Subcutaneous adipose tissue (tissue), 4 donors: ENCODE measurements around the gene TAS1R3. TPM values are rescaled to one million over a fixed set of nuclear protein-coding genes. Genes with fewer than 3 reads are reported as not detected.

ENCODE experiments used
- total RNA-seq, 4 donors: library from RNA; depleted of rRNA; stranded (reverse); fragments of >200 nt; gene quantifications; one replicate each; pipeline ENCODE4 v1.1.0, GENCODE V29; 2016
- TF ChIP-seq, protein P1 (sequence below): fragments of 450-650 bp; IDR thresholded peaks from one replicate; pipeline ENCODE4 v1.5.1; 2016; ENCODE audit warnings: low read depth, mild to moderate bottlenecking, control low read depth, antibody characterized with exemption, moderate library complexity

The TAS1R3 gene
- total RNA-seq, 4 donors from 2014 or later: 0.22 to 0.75 TPM; not detected in 2

DNA sequence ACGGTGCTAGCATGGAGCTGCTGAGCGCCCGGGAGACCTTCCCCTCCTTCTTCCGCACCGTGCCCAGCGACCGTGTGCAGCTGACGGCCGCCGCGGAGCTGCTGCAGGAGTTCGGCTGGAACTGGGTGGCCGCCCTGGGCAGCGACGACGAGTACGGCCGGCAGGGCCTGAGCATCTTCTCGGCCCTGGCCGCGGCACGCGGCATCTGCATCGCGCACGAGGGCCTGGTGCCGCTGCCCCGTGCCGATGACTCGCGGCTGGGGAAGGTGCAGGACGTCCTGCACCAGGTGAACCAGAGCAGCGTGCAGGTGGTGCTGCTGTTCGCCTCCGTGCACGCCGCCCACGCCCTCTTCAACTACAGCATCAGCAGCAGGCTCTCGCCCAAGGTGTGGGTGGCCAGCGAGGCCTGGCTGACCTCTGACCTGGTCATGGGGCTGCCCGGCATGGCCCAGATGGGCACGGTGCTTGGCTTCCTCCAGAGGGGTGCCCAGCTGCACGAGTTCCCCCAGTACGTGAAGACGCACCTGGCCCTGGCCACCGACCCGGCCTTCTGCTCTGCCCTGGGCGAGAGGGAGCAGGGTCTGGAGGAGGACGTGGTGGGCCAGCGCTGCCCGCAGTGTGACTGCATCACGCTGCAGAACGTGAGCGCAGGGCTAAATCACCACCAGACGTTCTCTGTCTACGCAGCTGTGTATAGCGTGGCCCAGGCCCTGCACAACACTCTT, 1.1 kb downstream of the TAS1R3 start:
- TF ChIP-seq, protein P1, sequence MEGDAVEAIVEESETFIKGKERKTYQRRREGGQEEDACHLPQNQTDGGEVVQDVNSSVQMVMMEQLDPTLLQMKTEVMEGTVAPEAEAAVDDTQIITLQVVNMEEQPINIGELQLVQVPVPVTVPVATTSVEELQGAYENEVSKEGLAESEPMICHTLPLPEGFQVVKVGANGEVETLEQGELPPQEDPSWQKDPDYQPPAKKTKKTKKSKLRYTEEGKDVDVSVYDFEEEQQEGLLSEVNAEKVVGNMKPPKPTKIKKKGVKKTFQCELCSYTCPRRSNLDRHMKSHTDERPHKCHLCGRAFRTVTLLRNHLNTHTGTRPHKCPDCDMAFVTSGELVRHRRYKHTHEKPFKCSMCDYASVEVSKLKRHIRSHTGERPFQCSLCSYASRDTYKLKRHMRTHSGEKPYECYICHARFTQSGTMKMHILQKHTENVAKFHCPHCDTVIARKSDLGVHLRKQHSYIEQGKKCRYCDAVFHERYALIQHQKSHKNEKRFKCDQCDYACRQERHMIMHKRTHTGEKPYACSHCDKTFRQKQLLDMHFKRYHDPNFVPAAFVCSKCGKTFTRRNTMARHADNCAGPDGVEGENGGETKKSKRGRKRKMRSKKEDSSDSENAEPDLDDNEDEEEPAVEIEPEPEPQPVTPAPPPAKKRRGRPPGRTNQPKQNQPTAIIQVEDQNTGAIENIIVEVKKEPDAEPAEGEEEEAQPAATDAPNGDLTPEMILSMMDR: no peak

DNA sequence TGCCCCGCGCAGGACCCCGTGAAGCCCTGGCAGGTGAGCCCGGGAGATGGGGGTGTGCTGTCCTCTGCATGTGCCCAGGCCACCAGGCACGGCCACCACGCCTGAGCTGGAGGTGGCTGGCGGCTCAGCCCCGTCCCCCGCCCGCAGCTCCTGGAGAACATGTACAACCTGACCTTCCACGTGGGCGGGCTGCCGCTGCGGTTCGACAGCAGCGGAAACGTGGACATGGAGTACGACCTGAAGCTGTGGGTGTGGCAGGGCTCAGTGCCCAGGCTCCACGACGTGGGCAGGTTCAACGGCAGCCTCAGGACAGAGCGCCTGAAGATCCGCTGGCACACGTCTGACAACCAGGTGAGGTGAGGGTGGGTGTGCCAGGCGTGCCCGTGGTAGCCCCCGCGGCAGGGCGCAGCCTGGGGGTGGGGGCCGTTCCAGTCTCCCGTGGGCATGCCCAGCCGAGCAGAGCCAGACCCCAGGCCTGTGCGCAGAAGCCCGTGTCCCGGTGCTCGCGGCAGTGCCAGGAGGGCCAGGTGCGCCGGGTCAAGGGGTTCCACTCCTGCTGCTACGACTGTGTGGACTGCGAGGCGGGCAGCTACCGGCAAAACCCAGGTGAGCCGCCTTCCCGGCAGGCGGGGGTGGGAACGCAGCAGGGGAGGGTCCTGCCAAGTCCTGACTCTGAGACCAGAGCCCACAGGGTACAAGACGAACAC, 1.8 kb downstream of the TAS1R3 start:
- TF ChIP-seq, protein P1: no peak

DNA sequence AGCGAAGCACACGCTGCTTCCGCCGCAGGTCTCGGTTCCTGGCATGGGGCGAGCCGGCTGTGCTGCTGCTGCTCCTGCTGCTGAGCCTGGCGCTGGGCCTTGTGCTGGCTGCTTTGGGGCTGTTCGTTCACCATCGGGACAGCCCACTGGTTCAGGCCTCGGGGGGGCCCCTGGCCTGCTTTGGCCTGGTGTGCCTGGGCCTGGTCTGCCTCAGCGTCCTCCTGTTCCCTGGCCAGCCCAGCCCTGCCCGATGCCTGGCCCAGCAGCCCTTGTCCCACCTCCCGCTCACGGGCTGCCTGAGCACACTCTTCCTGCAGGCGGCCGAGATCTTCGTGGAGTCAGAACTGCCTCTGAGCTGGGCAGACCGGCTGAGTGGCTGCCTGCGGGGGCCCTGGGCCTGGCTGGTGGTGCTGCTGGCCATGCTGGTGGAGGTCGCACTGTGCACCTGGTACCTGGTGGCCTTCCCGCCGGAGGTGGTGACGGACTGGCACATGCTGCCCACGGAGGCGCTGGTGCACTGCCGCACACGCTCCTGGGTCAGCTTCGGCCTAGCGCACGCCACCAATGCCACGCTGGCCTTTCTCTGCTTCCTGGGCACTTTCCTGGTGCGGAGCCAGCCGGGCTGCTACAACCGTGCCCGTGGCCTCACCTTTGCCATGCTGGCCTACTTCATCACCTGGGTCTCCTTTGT, 2.6 kb downstream of the TAS1R3 start:
- TF ChIP-seq, protein P1: no peak

DNA sequence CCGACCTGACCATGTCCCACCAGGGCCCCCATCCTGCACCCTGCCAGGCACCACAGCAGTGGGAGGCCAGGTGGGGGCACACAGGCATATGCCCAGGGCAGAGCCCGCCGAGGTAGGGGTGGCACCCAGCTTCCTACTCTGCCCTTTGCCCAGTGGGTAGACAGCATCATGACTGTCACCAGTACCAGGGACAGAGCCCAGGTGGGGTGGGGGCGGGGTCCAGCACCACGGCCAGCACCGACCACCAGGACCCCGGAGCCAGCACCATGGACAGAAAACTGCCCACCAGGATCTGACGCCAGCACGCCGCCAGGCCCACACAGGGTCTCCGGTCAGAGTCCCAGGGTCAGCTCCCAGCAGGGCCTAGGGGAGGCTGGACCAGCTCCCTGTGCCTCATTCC, 3.8 kb downstream of the TAS1R3 start:
- TF ChIP-seq, protein P1: no peak

DNA sequence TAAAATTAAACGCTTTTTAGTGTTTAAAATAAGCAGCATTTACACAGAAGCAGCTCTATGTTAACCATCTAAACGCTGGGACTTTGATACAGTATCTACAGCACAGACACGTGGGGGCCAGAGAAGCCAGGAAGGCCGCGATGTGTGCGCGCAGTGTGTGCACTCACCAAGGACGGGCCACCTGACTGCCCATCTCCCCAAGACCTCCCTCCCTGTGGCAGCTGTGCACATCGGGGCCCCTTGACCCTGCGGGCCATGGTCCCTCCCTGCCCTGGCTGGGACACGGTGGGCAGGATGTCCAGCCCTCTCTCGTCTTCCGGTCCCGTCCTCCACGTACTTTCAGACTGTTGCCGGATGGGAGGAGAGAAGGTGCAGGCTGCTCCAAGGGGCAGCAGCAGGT, 4.2 kb downstream of the TAS1R3 start:
- TF ChIP-seq, protein P1: no peak

DNA sequence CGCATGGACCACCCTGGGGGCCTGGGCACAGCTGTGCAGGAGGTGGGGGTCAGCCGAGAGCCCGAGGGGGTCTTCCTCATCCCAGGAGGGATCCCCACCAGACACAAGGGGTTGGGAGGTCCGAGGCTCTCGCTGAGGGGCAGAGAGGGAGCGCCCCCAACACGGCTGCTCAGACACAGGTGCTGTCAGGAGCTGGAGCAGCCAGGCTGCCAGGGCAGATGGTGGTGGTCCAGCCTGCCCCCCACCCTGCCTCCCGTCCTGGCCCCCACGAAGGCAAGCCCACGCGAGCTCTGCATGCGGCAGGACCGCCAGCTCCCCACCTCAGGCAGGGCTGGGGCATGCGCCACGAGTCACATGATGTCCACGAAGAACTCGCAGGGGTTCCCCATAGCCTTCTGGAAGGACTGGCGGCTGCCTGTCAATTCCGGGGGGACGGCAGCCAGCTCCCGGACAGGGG, 4.7 kb downstream of the TAS1R3 start:
- TF ChIP-seq, protein P1: no peak

DNA sequence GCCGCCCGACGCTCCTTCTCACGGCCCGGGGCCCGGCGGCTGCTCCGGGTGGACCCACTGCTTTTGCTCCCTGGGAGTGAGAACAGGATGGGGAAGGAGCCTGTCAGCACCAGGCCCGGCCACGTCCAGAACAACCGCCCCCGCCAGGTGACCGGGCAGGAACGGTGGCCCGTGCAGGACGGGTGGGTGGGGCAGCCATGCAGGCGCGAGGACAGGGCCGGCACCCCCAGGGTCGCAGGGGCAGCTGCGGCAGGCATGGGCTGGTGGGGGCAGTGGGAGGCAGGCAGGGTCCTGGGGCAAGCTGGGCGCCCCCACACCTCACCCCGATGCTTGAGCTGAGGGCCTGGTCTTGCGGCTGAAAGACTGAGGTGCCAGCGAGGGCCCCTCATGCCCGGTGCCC, 5.4 kb downstream of the TAS1R3 start:
- TF ChIP-seq, protein P1: no peak
